ENCODE measurements around the gene TPSG1.

- TF ChIP-seq ZNF318 (CRISPR knock-in tag; IDR thresholded peaks at IDR 0.05) (no peak), ZFP90 (CRISPR knock-in tag; IDR thresholded peaks at IDR 0.05; ENCODE audit: borderline replicate concordance) (no peak), CTCF (CRISPR knock-in tag; IDR thresholded peaks at IDR 0.05) (no peak), KLF16 (CRISPR knock-in tag; IDR thresholded peaks at IDR 0.05) (no peak), EP300 (IDR thresholded peaks at IDR 0.05; ENCODE audit: low read depth in 2 of 2, low read length in 2 of 2) (no peak), EP300 (CRISPR knock-in tag; IDR thresholded peaks at IDR 0.05; ENCODE audit: borderline replicate concordance) (no peak), HBP1 (CRISPR knock-in tag; IDR thresholded peaks at IDR 0.05; ENCODE audit: low read depth) (no peak), ZNF329 (CRISPR knock-in tag; IDR thresholded peaks at IDR 0.05; ENCODE audit: low read depth) (no peak), SKI (IDR thresholded peaks at IDR 0.05; ENCODE audit: partially characterized antibody) (no peak), RBFOX2 (IDR thresholded peaks at IDR 0.05; ENCODE audit: low read depth, low read length) (no peak), CEBPB (IDR thresholded peaks at IDR 0.05; ENCODE audit: borderline replicate concordance, low read depth, low read length) (no peak), ZSCAN20 (CRISPR knock-in tag; IDR thresholded peaks at IDR 0.05; ENCODE audit: borderline replicate concordance) (no peak)
Observed at GRCh38 chr16:1171854-1172428, 53.1 kb downstream of the TPSG1 start.

All from HepG2 (cell line).